GM21737 (cell line): ENCODE measurements around the gene PNPO.

Source experiments
- ATAC-seq: cut with Tn5 transposase; IDR thresholded peaks from one replicate; pipeline ENCODE4 v1.9.1; 2021; ENCODE audit warnings: mild to moderate bottlenecking, moderate library complexity; ENCODE audit not compliant: unreplicated experiment

Gene PNPO

DNA sequence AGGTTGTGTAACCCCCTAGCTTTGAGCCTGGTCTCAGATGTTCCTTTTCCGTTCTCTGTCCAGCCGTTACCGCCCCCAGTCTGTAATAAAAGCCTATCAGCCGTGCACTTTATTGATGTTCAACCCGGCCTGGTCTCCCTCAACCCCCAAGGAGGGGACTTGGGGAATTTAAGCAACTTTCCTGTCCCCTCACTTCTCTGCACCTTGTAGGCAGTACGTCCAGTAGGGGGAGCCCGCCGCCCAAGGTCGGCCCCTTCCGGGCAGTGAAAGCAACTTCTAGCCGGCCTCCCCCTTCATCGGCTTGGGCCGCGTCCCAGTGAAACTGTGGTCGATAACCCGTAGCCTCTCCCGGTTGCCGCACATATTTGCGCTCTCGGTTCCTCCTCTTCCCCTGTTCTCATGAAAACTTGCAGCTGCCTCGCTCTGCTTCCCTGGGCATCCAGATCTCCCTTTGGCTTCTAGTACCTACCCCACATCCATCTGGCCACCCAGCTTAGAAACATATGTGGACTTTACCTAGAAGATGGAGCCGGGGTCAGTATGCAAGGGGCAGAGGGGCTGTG lies 7.9 kb downstream of the PNPO start:
- no peak for ATAC-seq

DNA sequence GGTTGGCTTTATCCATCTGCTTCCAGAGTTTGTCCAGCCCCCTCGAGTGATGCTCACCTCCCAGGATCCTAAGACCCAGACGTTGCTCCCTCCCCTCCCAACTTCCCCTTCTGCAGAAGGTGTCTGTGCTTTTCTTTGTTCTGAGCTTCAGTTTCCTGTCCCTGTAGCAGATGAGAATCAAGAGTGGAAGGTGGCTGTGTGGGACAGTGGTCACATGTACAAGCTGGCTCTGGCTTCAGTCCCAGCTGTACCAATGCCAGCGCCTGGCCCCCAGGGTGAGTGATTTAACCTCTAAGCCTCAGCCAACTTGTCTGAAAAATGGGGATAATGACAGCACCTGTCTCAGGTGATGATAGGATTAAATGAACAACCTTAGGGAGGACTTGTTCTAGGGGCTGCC lies 8.6 kb downstream of the PNPO start:
- no peak for ATAC-seq

DNA sequence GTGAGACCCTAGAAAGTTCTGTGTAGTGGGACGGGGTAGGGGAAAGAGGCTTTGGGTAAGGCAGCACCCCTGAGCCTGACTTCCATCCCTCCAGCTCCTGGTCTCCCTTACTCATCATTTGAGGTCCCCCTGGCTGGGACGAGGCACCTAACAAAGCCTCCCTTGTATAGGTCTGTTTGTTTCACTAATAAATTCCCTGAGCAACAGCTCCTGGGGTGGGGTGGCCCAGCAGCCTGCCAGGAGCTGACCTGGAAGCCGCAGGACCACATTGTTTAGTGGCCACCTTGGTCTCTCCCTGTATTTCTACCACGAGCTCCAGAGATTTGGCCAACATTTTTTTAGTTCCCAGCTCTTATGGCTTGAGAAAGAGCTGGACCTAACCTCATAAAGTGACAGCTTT lies 9.1 kb downstream of the PNPO start:
- no peak for ATAC-seq

DNA sequence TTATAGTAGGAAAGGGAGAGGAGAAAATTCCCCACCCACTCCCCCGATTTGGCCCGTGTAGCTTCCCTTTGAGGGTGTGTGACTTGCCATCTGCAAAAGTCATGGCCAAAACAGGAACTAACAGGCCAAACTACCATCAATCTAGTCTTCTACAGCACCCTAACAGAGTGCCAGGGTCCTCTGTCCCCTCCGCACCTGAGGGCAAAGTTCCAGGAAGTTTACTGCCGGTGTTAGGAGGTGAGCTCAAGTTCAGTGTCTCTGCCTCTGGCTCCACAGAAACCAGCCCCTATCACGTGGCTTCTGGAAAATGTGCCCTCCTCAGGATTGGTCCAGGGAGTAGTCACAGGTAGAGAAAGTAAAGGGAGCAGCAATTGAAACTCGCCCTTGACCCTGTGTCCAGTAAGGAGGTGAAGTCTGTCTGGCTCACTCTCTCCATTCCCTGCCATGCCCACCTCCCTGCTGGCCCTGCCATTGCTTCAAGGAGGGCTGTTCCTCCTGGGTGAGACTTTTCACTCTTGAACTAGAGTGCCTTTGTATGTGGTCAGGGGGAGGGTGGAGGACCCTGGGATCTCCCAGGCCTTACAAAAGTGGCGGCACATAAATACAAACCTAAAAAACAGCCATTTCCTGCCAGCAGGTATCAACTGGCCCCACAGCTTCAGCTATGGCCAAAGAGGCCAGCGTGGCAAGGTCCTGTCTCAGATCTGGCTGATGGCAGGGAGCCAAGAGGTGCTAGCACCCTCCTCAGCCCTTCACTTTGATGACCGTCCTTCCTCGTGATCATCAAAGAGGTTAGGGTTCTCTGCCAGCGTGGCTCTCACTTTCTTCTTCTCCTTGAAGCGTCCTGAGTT lies 11.0 kb downstream of the PNPO start:
- ATAC-seq, result no peak

DNA sequence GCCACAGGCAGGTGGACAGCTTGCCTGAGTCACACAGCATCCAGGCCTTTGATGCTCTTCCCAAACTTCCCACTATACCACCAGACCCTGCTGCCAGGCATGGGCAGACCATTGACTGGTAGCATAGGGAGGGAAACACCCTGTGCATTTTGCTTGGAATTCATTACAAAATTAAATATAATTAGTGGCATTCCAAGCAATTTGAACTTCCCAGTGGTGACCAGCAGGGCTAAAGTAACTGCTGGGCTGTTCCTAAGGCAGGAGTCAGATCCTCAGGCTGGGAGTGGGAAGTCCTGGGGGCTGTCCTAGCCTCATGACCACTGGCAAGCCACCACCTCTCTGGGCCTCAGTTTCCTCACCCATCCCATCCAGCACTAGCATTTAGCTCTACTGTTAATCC lies 12.5 kb downstream of the PNPO start:
- no peak for ATAC-seq

DNA sequence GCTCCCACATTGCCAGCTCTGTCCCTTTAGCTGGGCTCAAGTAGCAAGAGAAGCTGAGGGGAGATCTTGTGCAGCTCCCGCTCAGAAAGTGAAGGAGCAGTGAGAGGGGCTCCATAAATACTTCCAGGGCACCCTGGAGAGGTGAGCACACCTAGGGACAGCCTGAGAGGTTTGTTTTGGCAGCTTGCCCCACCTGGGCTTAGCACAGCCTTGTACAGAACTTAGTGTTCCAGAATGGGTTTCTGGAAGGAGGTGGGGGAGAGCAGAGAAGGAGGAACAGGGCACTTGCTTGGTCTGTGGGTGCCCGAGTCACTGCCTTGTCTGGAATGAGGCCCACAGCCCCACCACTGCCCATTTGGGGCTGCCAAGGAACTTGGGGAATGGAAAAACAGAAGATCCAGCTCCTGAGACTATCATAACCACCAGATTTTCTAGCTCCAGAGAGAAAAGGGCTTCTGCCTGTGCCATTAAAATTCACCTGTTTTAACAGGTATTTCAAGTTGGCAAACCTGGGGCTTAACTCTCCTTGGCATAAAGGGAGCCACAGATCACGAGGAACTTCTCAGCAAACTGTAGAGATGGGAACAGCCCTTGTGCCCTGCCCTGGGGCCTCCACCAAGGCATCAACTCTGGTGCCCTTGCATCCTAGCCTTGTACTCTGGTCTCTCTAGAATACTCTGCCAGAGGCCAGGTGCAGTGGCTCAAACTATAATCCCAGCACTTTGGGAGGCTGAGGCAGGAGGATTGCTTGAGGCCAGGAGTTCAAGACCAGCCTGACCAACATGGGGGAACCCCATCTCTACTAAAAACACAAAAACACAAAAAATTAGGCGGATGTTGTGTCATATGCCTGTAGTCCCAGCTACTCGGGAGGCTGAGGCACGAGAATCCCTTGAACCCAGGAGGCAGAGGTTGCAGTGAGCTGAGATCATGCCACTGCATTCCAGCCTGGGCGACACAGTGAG lies 14.4 kb downstream of the PNPO start:
- ATAC-seq, result no peak

DNA sequence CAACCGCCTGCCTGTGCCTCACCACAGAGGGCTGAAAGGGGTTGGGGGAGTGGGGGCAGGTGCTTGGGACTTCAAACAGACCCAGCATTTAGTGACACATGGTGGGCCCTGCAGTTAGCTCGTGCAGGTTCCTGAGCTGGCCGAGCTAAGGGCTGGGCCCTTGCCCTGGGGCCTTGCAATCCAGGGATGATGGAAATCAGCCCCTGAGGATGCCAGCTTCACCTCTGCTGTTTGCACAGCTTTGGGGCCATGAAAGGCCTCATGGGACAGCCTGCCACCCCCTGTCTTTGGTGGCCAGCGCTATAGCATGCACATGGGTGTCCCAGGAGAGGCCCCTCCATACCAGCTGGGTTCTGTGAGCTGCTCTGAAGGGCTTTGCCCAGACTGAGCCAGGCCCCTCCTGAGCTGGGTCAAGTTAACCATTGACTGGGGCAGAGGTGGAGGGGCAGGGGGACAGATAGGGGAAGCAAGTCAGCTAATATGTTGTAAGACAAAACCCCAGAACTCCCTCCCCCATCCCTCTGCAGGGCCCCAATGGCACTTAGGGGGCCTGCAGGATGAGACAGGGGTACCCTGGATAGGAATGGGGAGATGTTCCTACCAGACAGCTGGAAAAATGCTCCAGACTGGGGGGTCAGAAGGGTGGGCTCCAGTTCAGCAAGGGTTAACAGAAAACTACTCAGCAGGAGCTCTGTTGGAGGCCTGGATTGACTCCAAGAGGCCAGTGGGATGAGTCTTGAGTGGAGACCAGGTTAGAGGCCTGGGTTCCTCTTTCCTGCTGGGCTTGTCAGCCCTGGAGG lies 15.6 kb downstream of the PNPO start:
- no peak for ATAC-seq

DNA sequence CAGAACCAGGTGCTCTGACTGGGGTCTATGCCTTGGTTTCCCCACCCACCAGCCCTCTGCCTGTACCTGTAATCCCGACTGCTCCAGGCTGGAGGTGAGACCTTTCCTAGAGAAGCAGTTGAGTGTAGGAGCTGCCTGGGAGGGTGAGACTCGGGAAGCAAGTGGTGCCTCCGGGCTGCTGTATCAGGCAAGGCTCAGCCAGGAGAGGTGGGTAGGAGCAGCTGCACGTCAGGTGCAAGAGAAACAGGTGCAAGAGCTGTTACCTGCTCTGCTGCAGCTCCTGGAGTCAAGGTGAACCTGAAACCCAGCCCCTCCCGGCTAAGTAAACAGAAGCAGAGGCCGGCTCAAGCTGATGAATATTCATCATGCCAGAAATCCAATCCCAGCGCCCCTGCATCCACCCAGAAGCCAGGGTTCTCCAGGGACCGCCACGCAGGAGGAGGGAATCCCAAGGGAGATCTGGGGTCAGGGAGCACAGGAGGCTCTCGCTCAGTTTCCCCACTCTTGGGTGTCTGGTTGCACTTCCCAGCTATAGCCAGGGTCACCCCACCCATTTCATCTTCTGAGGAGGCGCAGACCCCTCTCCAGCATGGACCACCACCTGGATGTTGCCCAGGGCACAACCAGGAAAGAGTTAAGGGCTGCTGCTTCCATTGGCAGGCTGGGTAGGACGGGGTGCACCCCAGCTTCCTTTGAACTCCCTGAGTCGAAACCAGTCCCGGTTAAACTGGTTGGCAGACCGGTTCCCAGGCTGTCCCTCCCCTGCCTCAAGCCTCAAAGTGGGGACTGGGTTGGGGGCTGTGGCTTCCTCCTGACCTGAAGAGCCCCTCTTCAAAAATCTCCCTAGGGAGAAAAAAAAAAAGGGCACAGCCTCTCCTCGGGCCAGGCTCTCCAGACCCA lies 16.5 kb downstream of the PNPO start, which contains the start of gene PRR15L:
TSS of gene PRR15L (minus strand) at position 293 of the 900 bp plus-strand sequence. CDS start 4,649 bp downstream, outside the sequence.
- no peak for ATAC-seq

DNA sequence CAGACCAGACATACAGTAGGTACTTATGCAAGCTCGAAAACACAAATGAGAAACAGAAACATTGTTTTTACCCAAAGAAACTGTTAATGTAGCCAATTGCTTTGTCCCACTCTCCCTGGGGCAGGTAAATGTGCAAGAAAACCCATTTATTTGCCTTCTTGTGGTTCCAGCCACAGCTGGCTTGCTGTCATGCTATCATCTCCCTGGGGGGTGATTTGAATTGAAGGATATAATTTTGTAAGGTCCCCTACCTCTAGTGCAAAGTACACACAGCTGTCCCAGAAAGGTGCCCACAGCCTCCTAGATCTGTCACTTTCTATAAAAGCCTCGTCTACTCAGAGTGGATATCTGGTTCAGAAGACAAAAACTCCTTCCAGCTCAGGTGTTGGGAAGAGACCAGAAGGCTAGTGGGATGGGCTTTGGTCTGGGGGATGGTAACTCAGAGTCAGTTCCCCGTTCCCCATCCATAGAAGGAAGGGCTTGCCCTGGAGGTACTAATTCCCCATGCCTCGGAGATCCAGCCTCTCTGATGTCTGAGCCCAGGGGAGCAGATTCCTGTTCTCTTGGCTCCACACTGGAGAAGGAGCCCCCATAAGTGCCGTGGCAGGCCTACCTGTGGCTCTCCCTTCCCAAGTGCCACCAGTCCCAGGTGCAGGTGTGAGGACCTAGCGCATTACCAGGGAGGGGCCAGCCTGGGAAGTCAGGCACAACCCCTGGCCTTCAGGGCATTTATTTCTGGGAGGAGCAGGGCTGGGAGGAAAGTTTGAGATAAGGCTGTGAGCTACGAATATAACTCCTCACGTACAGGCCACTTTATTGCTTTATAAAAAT lies 18.7 kb downstream of the PNPO start:
- no peak for ATAC-seq

DNA sequence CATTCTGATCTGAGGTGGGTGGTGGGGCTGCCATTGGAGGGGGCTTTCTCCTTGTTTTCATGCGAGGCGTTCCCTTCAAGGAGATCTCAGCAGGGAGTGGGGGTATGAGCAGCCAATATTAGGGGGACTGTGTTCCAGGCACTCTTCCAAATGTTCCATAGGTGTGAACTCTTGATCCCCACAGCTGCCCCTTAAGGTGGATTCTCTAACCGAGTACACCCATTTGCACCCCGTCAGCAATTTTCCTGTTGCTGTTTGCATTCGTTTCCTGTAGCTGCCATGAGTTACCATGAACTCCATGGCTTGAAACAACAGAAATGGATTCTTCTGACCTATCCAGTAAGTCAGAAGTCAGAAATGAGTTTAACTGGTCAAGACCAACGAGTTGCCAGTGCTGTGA lies 20.0 kb downstream of the PNPO start:
- ATAC-seq, result no peak

DNA sequence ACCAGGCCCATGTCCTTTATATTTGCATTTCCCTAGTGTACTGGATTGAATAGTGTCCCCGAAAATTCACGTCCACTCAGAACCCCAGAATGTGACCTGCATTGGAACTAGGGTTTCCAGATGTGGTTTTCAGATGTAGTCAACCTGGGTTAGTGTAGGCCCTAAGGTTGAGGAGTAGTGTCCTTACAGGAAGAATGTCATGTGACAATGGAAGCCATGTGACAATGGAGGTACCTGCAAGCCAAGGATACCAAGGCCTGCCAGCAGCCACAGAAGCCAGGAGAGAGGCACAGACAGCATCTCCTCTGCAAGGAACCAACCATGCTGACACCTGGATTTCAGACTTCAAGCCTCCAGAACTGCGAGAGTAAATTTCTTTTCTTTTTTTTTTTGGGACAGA lies 21.5 kb downstream of the PNPO start:
- no peak for ATAC-seq

DNA sequence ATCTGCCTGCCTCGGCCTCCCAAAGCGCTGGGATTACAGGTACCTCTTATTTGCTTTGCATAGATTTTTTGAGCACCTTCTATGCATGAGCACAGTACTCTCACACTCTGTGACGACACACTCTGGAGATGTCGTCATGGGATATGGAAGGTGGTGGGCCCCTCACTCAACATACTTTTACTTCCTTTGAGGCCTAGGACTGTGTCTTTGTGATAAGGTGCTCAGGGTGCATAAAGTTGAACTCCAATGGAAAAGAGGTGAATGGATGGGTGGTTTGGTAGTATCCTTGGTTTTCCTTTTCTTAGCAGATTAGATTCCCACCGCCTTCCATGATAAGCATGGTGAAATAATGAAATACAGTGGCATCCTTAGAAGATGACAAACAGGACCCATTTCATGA lies 23.5 kb downstream of the PNPO start:
- ATAC-seq, result no peak

DNA sequence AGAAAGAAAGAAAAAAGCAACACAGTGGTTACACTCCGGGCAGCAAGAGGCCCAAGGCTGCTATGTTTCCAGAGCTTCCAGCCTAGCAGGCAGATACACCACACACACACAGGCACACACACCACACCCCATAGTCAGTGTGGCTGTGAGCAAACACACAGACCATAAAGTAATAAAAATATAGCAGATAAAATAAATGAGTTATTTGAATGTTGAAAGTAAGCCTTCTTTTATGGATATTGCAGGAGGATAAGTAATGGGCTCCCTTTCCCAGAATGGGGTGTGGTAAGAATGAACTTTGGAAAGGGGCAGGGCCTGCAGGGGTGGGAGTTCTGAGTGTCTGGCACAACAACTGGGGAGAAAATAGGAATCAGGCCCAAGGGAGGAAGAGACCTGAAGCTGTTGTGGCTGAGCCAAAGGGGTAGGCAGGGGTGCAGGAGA lies 24.7 kb downstream of the PNPO start:
- ATAC-seq, result no peak

DNA sequence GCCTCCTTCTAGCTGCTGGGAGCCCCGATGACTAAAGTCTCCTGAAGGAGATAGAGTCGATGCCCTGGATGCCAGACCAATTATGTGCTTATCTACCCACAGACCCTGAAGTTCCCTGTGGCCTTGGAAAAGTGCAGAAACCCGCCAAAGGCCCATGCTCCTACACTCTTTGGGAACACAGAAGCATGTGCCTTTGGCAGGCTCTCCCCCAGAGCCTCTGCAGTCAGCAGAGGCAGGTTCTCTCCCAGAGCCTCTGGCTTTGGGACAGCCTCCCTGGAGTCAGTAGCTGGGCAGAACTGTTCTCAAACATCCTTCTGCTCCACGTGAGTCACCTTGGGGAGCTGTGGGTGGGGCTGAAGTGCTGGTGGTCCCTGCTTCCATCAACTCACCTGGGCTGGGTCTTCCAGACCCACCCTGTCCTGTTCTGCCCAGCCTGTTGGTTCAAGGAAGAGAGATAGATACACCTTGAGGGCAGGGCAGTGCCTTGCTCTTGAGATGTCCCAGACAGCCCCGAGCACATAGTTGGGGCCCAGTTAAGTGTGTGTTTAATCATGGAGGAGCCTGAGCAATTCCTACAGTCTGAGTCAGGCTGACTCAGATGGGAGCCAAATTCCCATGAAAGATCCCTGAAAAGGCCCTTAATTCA lies 26.4 kb downstream of the PNPO start:
- ATAC-seq, result no peak

DNA sequence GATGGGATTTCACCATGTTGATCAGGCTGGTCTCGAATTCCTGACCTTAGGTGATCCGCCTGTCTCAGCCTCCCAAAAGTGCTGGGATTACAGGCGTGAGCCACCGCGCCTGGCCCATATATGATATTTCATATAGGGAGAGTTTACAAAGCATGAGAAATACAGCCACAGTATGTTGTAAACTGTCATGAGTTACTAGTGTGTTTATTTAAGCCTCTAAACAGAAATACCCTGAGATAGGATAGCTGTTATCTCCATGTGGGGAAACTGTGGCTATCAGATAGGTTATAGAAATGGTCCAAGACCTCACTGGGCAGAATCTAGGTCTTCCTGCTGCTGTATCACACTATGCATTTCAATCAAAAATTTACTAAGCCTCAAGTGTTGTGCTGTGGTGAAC lies 27.5 kb downstream of the PNPO start:
- no peak for ATAC-seq

DNA sequence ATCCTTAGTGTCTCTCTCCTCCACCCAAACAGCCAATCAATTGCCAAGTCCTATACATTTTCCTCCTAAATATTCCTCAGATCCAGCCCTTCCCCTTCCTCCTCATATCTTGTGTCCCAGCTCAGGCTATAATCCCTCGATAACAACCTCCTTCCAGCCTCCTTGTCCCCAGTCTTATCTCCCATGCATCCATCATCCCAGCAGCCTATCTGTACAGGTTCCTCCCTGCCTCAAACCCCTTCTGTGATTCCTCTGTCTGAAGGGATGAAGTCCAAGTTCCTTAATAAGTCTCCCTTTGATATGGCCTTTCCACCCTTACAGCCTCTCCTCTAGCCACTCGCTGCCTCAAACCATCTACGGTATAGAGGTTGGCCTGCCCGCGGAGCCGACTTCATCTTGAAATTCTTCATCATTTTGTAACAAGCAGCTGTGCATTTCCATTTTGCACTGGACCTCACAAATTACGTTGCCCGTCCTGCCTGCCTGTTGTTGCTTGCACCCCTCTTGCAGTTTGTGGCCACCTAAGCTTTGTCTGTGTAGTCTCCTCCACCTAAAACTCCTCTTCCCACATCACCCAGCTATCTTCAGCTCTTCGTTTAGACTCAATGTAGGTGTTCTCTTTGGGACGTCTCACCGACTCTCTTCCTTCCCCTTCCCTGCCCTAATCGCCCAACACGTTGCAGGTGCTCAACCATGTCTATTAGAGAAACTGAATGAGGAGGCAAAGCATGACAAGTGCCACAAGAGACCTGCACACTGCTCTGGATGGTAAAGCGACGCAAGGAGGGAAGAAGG lies 28.8 kb downstream of the PNPO start:
- ATAC-seq, result no peak

DNA sequence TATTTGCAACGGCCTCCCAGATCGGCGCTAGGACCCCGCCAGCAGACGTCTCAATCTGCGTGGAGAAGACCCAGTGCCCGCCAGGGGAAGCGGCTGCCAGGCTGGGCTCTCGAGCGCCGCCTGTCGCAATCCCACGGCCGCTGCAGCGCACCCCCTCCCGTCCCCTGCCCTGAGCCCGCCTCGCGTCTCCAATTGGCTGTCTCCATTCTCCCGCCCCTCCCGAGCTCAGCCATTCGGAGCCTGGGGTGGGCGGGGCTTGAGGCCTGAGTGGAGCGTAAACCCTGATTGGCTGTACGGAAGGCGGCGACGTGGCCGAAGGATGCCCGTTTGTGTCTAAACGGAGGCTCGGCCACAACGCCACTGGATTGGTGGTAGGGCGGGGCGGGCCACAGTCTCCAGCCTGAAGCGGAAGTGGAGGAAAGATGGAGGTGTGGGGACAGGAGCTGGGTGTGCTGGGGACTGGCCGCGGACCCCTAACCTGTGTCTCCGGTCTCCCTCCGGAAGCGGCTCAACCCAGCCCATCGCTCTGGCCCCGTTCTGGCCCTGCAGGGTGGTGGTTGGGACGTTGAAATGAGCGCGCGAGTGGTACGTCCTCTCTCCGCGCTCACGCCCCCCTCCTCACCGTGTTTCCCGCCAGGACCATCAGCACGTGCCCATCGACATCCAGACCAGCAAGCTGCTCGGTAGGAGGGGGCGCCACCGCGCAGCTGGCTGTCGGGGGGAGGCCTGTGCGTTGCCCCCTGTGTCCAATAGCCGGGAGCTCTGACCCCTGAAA lies 29.5 kb downstream of the PNPO start, which contains the start of gene CDK5RAP3:
TSS of gene CDK5RAP3 (plus strand) at position 389 of the 775 bp plus-strand sequence. CDS start at position 423, 34 bp downstream.
- ATAC-seq, result peak; percentile 93
